IPS-18c (cell line): ENCODE measurements around the gene SLCO3A1.

Source experiments
- H3K4me3 ChIP-seq: 2 replicates; pipeline ENCODE4 v1.7.0; 2013; ENCODE audit warnings: low read depth, mild to moderate bottlenecking, low read length, moderate library complexity; ENCODE audit not compliant: insufficient read depth
- H3K9me3 ChIP-seq: one replicate; pipeline ENCODE4 v1.6.1; 2013; ENCODE audit warnings: mild to moderate bottlenecking, low read length, moderate library complexity; ENCODE audit not compliant: control insufficient read depth, insufficient read depth

SLCO3A1 gene

GRCh38 chr15:91873138-91873536, 19.6 kb downstream of the SLCO3A1 start:
- no peak overlapping the region for H3K4me3 ChIP-seq
- H3K9me3 ChIP-seq = no peaks in the 10 kb centered on the region

GRCh38 chr15:91874171-91874570, 20.7 kb downstream of the SLCO3A1 start:
- H3K4me3 ChIP-seq = no peak overlapping the region
- H3K9me3 ChIP-seq = no peaks in the 10 kb centered on the region

- H3K9me3 ChIP-seq = no peaks in the 10 kb centered on the region
- H3K4me3 ChIP-seq = no peak overlapping the region
Observed at GRCh38 chr15:91874992-91875660, 21.6 kb downstream of the SLCO3A1 start.

GRCh38 chr15:91876187-91876586, 22.7 kb downstream of the SLCO3A1 start:
- Histone ChIP-seq H3K4me3 (no peak overlapping the region), H3K9me3 (no peaks in the 10 kb centered on the region)

GRCh38 chr15:91878319-91878870, 24.9 kb downstream of the SLCO3A1 start:
- Histone ChIP-seq H3K9me3 (no peaks in the 10 kb centered on the region), H3K4me3 (no peak overlapping the region)

- Histone ChIP-seq H3K9me3 (no peaks in the 10 kb centered on the region), H3K4me3 (no peak overlapping the region)
Observed at GRCh38 chr15:91879158-91879557, 25.6 kb downstream of the SLCO3A1 start.

GRCh38 chr15:91880373-91880772, 26.9 kb downstream of the SLCO3A1 start:
- Histone ChIP-seq H3K9me3 (no peaks in the 10 kb centered on the region), H3K4me3 (no peak overlapping the region)

- Histone ChIP-seq H3K4me3 (no peak overlapping the region), H3K9me3 (no peaks in the 10 kb centered on the region)
Observed at GRCh38 chr15:91881569-91882297, 28.2 kb downstream of the SLCO3A1 start.

- Histone ChIP-seq H3K9me3 (no peaks in the 10 kb centered on the region), H3K4me3 (no peak overlapping the region)
Observed at GRCh38 chr15:91882858-91883586, 29.5 kb downstream of the SLCO3A1 start.

- no peaks in the 10 kb centered on the region for H3K9me3 ChIP-seq
- no peak overlapping the region for H3K4me3 ChIP-seq
Observed at GRCh38 chr15:91884606-91885005, 31.1 kb downstream of the SLCO3A1 start.

- no peaks in the 10 kb centered on the region for H3K9me3 ChIP-seq
- H3K4me3 ChIP-seq = no peak overlapping the region
Observed at GRCh38 chr15:91885054-91885453, 31.5 kb downstream of the SLCO3A1 start.

- Histone ChIP-seq H3K9me3 (no peaks in the 10 kb centered on the region), H3K4me3 (no peak overlapping the region)
Observed at GRCh38 chr15:91885714-91886270, 32.3 kb downstream of the SLCO3A1 start.

GRCh38 chr15:91886878-91887277, 33.4 kb downstream of the SLCO3A1 start:
- Histone ChIP-seq H3K4me3 (no peak overlapping the region), H3K9me3 (no peaks in the 10 kb centered on the region)

GRCh38 chr15:91887321-91887720, 33.8 kb downstream of the SLCO3A1 start:
- H3K4me3 ChIP-seq = no peak overlapping the region
- no peaks in the 10 kb centered on the region for H3K9me3 ChIP-seq

GRCh38 chr15:91887921-91888373, 34.4 kb downstream of the SLCO3A1 start:
- no peaks in the 10 kb centered on the region for H3K9me3 ChIP-seq
- H3K4me3 ChIP-seq = no peak overlapping the region

GRCh38 chr15:91889111-91889815, 35.8 kb downstream of the SLCO3A1 start:
- H3K4me3 ChIP-seq = no peak overlapping the region
- H3K9me3 ChIP-seq = no peaks in the 10 kb centered on the region

GRCh38 chr15:91890614-91891013, 37.1 kb downstream of the SLCO3A1 start:
- no peak overlapping the region for H3K4me3 ChIP-seq
- H3K9me3 ChIP-seq = no peaks in the 10 kb centered on the region
